Upper lobe of right lung (tissue), 1 donor: ENCODE data around the gene MED15. TPM values are rescaled to one million over a fixed set of nuclear protein-coding genes. Genes with fewer than 3 reads are reported as not detected.

Source experiments
- ATAC-seq: fragments of 200-7000 bp; cut with Tn5 transposase; one replicate; pipeline ENCODE4 v1.9.1; 2020; ENCODE audit warnings: mild to moderate bottlenecking, moderate library complexity
- DNase-seq: peaks from one replicate; pipeline ENCODE4 v3.0.0-alpha.2; 2020
- H3K27ac ChIP-seq: fragments of 200-600 bp; one replicate; pipeline ENCODE4 v1.8.0; 2022
- H3K27me3 ChIP-seq: fragments of 200-600 bp; one replicate; pipeline ENCODE4 v1.8.0; 2022; ENCODE audit warnings: mild to moderate bottlenecking
- H3K36me3 ChIP-seq: fragments of 200-600 bp; one replicate; pipeline ENCODE4 v1.8.0; 2022
- H3K4me1 ChIP-seq: fragments of 200-600 bp; one replicate; pipeline ENCODE4 v1.8.0; 2022
- H3K4me3 ChIP-seq: fragments of 200-600 bp; one replicate; pipeline ENCODE4 v1.8.0; 2022; ENCODE audit warnings: mild to moderate bottlenecking
- H3K9me3 ChIP-seq: fragments of 200-600 bp; one replicate; pipeline ENCODE4 v1.8.0; 2022
- intact Hi-C: fragments of 100-400 bp; cut with DNase I; formaldehyde crosslinking; loops from one replicate; pipeline ENCODE4 v1.11.0; 2022
- total RNA-seq: library from RNA; stranded (reverse); fragmentation: NEBNext Ultra II Directional; extraction: Animal tissue kit (Norgen Biotek cat#: 25700); gene quantifications from one replicate; pipeline ENCODE4 v1.2.1, GENCODE V29; 2021
- TF ChIP-seq, protein P1 (sequence below): fragments of 200-600 bp; IDR thresholded peaks from one replicate; pipeline ENCODE4 v1.8.0; 2022; ENCODE audit warnings: antibody characterized with exemption
- donor health status: DM: no; HTN: yes; CAD: no; lungs with severe emphysema.

Gene MED15
- total RNA-seq, 1 donor from 2014 or later = 96.9 TPM

DNA sequence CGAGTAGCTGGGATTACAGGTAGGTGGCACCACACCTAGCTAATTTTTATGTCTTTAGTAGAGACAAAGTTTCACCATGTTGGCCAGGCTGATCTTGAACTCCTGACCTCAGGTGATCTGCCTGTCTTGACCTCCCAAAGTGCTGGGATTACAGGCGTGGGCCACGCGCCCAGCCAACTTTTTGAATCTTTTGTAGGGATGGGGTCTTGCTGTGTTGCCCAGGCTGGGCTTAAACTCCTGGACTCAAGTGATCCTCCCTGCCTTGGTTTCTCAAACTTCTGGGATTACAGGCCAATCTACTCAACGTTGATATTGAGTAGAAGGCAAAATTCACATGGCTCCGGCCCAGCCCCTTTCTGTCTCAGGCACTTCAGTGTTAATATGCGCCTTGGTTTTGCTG, 93.9 kb downstream of the MED15 start:
- Histone ChIP-seq H3K9me3 (no peaks in the 10 kb centered on the region), H3K27me3 (no peaks in the 10 kb centered on the region), H3K4me1 (no peaks in the 10 kb centered on the region), H3K36me3 (no peaks in the 10 kb centered on the region), H3K4me3 (no peak overlapping the region), H3K27ac (no peak overlapping the region)
- DNase-seq (no peak), ATAC-seq (no peak)
- TF ChIP-seq, protein P1, sequence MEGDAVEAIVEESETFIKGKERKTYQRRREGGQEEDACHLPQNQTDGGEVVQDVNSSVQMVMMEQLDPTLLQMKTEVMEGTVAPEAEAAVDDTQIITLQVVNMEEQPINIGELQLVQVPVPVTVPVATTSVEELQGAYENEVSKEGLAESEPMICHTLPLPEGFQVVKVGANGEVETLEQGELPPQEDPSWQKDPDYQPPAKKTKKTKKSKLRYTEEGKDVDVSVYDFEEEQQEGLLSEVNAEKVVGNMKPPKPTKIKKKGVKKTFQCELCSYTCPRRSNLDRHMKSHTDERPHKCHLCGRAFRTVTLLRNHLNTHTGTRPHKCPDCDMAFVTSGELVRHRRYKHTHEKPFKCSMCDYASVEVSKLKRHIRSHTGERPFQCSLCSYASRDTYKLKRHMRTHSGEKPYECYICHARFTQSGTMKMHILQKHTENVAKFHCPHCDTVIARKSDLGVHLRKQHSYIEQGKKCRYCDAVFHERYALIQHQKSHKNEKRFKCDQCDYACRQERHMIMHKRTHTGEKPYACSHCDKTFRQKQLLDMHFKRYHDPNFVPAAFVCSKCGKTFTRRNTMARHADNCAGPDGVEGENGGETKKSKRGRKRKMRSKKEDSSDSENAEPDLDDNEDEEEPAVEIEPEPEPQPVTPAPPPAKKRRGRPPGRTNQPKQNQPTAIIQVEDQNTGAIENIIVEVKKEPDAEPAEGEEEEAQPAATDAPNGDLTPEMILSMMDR = no peak
- intact Hi-C loops = no loop called here

DNA sequence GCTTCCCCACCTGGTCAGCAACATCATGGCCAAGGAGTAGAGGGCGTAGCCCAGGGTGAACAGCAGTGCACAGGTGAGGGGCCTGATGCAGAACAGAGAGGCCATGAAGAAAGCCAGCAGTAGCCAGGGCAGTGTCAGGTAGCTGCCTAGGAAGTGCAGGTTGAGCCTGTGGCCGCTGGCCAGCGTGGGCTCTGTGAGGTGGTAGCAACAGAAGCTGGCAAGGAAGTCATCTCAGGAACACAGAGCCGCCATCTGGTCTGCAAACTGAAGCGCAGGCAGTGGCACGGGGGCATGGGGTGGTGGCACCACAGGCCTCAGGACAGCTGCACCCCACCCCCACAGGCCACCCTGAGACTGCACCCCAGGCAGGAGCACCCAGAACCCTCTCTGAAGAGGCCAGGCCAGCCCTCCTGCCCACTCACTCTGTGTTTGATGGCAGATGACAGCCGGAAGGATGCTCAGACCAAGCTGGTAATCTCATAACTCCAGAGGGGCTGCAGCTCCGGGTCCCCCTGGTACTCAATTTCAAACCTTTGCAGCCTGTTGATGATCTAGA, 95.3 kb downstream of the MED15 start:
- H3K9me3 ChIP-seq = no peaks in the 10 kb centered on the region
- no peaks in the 10 kb centered on the region for H3K4me1 ChIP-seq
- no peaks in the 10 kb centered on the region for H3K27me3 ChIP-seq
- DNase-seq = no peak
- TF ChIP-seq, protein P1 = no peak
- H3K36me3 ChIP-seq = no peaks in the 10 kb centered on the region
- intact Hi-C loops = no loop called here
- no peak overlapping the region for H3K4me3 ChIP-seq
- H3K27ac ChIP-seq = no peak overlapping the region
- no peak for ATAC-seq

DNA sequence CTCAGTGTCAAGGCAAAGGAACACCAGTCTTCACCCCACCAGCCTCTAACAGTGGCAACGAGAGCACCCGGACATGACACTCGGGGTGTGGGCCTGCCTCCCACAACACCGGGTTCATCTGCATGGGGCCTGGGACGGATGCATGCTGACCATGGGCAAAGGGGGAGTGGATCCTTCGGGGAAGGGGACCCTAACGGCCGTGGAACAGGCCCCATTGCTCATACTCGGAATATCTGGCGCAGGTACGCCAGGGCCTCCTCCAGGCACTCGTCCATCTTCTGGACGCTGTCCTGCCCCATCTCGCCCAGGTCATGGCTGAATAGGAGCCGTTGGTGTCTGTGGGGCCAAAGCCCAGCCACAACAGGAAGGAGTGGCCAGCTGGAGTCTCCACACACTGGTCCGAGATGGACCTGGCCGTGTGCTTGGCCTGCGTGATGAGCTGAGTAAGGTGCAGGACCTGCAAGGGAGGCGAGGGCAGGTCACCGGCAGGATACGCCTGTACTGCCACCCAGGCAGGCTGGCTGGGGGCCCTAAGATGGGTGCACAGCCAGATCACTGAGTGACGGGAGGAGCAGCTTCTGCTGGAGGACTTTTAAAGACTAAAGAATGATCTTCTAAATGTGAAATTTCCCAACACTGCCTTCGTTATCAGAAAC, 96.8 kb downstream of the MED15 start:
- H3K9me3 ChIP-seq = no peaks in the 10 kb centered on the region
- no peak overlapping the region for H3K4me3 ChIP-seq
- H3K36me3 ChIP-seq = no peaks in the 10 kb centered on the region
- no peak for ATAC-seq
- no peaks in the 10 kb centered on the region for H3K4me1 ChIP-seq
- H3K27ac ChIP-seq = no peak overlapping the region
- DNase-seq = no peak
- intact Hi-C loops = no loop called here
- TF ChIP-seq, protein P1 = no peak
- no peaks in the 10 kb centered on the region for H3K27me3 ChIP-seq

DNA sequence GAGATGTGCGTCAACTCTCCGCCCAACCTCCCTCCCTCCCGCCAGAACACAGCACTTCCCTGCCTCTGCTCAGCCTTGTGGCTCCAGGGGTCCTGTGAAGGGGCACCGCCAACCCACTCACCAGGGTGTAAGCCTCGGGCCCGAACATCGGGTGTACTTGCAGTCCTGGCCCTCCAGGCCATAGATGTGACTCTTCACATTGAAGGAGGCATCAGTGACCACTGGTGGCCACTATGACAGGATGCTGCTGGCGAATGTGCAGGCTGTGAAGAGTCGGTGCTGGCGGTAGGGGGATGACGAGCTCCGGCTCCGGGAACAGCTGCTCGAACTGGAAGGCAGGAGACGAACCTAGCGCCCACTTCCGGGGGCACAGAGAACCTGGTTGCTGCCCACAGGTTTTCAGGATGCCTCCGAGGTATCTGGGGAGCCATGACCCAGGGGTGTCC, 97.4 kb downstream of the MED15 start:
- Histone ChIP-seq H3K4me1 (no peaks in the 10 kb centered on the region), H3K27ac (no peak overlapping the region), H3K27me3 (no peaks in the 10 kb centered on the region), H3K4me3 (no peak overlapping the region), H3K9me3 (no peaks in the 10 kb centered on the region), H3K36me3 (no peaks in the 10 kb centered on the region)
- intact Hi-C loops = no loop called here
- TF ChIP-seq, protein P1 = no peak
- no peak for ATAC-seq
- no peak for DNase-seq

DNA sequence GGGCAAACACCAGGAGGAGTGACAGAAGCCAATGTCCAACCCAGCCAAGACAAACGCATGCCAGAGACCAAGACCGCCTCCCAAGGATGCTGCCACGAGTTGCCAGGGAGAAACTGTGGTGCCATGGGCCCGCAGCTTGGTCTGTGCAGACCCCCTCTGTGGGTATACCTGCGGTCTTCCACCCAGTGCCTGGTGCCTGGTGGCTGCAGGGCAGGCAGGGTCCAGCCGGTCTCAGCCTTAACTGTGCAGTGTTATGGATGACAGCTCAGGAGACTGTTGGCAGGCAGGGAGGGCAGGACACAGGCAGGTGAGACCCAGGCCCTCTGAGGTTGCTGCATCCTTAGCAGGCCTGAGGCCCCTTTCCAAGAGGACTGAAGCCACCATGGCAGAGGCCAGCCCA, 97.9 kb downstream of the MED15 start:
- Histone ChIP-seq H3K36me3 (no peaks in the 10 kb centered on the region), H3K4me3 (no peak overlapping the region), H3K27ac (no peak overlapping the region), H3K4me1 (no peaks in the 10 kb centered on the region), H3K9me3 (no peaks in the 10 kb centered on the region), H3K27me3 (no peaks in the 10 kb centered on the region)
- DNase-seq = no peak
- ATAC-seq = no peak
- TF ChIP-seq, protein P1 = no peak
- intact Hi-C loops = no loop called here
